ENCODE results near the gene ZNF567.
"Not testable (repeated sequence)": the region's sequence is repeated elsewhere in the genome, so short reads cannot be mapped to it uniquely, and the experiment has no call there.

ZNF567 gene

DNA sequence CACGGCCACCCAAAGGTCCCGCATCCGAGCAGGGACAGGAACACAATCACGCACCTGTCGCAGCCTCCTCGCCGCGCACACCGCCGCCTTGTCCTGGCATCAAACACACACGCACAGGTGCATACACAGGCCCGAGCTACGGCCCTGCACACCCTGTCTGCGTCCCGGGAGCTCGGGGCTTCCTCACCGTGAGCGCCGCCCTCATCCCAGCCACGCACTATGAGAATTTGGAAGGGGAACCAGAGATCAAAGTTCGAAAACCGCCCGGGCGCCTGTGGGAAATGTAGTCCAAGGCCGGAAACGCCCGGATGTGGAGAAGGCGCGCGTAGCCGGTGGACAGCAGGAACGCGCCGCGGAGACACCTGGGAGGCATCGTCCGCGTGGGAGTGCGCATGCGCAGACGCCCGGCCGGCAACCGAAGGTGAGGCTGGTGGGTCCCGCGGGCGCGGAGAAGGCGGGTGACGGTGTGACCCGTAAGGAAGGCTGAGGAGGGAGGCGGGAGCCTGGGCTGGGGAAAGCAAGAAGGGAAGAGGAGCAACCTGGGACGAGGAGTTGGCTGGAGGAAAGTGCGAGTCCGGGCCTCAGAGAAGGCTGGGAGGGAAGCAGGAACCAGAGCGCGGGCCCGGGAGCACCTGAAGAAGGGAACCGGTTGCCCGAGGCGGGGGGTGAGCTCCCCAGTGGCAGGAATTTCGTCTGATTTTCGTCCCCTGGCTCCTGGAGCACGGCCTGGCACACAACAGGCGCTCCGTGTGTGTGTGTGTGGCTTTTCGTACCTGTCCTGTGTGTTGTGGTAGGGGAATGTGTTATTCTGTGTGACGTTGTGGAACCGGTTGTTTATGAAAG lies at the start of gene ZNF567:
TSS of gene ZNF567 (plus strand) at position 399 of the 843 bp plus-strand sequence. CDS start 7,256 bp downstream, outside the sequence.
- DNase-seq (ENCODE audit: low read depth), result peak; percentile 60

DNA sequence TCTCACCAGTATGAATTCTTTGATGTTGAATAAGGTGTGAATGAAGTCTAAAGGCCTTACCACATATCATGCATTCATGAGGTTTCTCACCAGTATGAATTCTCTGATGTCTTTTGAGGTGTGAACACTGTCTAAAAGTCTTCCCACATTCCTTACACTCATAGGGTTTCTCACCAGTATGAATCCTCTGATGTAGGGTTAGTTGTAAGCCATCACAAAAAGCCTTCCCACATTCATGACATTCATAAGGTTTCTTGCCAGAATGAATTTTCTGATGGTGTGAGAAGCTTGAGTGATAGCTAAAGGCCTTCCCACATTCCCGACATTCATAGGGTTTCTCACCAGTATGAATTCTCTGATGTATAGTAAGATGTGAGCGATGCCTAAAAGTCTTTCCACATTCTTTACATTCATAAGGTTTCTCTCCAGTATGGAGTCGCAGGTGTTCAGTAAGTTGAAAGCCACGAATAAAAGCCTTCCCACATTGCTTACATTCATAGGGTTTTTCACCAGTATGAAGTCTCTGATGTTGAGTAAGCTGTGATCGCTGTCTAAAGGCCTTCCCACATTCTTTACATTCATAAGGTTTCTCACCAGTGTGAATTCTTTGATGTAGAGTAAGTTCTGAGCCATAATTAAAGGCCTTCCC lies 48.4 kb upstream of the ZNF567 start:
- no peak for DNase-seq (ENCODE audit: low read depth)

DNA sequence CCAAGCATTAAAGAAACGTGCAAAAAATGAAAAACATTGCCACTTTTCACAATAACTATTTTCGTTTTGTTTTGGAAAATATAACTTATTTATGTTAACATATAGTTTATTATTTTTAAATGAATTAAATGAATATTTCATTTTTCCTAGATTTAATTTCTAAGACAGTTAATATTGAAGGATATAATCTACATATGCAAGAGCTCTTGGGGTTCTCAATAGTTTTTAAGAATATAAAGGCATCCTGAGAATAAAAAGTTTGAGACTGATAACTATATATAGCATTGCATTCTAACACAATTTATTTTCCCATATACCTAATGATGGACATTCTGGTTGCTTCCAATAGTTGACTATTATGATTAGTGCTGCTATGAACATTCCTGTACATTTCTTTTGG lies 40.7 kb upstream of the ZNF567 start:
- no peak for DNase-seq (ENCODE audit: low read depth)

DNA sequence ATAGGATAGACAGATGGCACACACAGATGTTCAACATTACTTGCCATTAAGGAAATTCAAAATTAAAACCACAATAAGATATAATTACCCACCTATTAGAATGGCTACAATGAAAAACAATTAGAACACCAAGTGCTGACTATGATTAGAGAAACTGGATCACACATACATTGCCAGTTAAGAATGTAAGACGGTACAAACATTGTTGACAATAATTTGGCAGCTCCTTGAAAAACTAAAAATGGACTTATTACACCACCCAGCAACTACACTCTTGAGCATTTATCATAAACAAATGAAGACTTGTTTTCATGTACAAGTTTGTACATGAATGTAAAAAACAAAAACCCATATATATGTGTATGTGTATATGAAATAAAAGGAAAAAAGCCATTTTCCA lies 34.5 kb upstream of the ZNF567 start:
- DNase-seq (ENCODE audit: low read depth), result no peak

DNA sequence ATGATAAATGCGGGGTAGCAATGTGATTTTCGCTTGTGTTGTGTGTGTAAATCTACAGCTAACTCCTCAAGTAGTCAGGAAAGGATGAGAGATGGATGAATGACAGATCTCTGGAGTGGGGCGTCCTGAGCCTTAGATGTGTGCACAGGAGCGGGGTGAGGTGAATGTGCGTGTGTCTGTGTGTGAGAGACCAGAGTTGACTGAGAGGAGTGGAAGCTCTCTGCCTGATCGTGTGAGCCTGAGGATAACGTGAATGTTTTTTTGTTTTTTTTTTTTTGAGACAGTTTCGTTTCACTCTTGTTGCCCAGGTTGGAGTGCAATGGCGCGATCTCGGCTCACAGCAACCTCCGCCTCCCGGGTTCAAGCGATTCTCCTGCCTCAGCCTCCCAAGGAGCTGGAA lies 21.6 kb upstream of the ZNF567 start:
- no peak for DNase-seq (ENCODE audit: low read depth)

DNA sequence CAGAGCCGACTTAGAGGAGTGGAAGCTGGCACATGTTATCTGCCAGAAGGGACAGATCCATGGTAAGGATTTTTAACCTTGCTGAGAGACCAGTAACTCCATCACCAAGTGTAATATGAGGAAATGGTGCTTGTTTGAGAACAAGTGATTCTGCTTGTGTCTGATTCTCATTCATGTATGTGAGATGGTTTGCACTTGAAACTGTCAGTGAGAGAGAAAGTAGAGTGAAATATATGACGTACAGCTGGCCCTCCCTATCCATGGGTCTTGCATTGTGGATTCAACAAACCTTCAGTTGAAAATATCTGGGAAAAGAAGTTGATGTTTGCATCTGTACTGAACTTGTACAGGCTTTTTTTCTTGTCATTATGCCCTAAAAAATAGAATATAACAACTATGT lies 18.8 kb upstream of the ZNF567 start:
- DNase-seq (ENCODE audit: low read depth), result no peak

DNA sequence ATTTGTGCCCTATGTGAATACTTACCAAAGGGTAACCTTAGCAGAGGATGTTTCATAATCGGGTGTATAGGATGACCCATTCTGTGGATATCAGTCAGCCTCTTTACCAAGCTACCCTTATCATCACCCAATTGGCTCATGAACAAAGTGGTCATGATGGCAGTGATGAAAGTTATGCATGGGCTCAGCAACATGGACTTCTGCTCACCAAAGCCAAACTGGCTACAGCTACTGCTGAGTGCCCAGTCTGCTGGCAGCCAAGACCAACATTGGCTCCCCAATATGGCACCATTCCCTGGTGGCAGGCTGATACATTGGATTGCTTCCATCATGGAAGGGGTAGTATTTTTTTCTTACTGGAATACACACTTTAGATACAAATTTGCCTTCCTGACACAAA lies 15.0 kb upstream of the ZNF567 start:
- DNase-seq (ENCODE audit: low read depth), result no peak

DNA sequence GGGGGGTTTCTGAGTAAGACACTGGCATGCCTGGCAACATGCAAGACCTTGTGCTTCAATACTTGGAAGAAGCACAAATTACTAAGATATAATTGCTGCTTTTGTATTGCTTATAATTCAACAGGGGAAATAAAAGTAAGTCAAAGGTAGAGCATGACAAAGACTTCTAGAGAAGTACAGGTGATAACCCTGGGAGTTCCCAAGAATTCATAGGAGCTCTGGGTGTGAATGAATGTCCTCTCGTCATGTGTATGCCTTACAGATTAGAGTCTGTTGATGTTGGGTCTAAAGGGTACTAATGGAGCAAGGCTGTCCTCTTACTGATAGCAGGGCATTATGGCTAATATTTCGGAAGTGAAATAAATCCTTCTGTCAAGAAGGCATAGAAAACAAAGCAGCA lies 13.2 kb upstream of the ZNF567 start:
- DNase-seq (ENCODE audit: low read depth), result no peak

DNA sequence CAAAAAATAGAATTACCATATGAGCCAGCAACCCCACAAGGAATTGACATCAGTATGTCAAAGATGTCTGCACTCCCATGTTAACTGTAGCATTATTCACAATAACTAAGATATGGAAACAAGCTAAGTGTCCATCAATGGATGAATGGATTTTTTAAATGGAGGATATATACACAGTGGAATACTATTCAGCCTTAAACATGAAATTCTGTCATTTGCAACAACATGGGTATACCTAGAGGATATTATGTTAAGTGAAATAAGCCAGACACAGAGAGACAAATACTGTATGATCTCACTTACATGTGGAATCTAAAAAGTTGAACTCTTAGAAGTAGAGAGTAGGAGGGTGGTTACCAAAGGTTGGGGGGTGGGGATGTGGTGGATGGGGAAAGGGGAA lies 8.0 kb upstream of the ZNF567 start:
- no peak for DNase-seq (ENCODE audit: low read depth)

DNA sequence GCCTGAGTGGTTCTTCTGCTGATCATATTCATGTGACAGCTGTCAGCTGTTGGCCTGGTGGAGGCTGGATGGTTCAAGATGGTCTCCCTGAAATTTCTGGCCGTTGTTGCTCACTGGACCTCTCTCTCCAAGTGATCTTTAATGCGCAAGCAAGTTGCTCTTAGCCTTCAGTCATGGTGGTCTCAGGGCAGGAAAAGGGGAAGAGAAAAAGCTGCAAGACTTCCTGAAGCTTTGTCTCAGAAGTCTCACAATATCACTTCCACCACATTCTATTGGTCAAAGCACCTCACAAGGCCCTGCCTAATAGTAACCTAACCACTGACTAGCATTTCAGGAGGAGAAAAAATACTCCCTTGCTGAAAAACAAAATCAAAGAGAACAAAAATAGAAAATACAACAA lies 1.6 kb upstream of the ZNF567 start:
- no peak for DNase-seq (ENCODE audit: low read depth)

DNA sequence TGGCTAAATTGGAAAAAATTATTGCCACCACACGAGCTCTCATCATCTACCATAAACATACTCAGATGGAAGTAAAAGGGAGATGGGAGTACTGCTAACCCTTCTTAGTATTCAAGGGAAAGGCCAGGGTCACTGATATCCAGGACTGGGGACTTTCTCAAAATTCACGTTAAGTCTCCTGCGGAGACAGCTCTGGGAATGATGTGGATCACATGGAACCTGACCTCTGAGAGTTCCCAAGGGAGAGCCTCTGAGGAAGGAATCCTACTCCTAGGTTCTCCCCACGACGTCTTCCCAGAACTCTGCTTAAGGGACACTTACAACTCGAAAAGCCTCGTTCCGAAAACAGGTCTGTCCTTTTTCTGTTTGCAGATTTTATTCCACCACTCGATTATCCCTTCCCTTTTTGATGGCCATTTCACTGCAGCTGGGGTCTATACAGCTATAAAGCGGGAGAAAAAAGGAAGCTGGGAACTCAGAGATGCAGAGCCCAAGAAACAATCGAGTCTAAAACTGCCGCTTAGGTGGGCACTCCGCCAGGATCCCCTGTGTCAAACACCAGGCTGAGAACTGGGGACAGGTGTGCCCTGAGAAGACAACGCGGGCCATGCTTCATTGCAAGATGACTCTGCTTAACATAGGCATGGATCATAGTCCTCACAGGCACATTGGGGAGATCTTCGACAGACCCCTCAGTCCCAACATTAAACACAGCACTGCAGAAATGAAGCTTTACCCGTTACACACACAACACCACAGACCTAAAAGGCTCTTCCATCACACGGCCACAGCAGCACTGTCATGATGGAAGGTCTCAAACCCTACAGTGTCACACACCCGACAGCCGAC lies 823 bp upstream of the ZNF567 start:
- DNase-seq (ENCODE audit: low read depth), result no peak

DNA sequence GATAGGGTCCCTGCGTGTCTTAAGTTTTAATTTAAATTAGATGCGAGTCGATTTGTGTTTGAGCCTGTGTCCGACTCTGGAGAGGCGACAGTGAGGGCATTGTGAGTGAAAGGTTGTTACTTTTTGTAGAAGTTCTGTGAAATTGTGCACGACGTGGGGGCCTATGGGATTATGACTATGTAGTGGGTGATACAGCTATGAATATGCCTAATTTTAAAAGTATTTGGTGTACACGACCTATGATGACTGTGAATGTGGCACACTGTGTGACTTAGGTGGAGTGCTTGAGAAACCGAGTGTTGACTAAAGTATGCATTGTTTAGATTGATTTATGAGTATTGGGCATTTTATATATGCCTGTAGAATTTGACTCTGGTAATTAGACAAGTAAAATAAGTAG lies 646 bp downstream of the ZNF567 start:
- no peak for DNase-seq (ENCODE audit: low read depth)

DNA sequence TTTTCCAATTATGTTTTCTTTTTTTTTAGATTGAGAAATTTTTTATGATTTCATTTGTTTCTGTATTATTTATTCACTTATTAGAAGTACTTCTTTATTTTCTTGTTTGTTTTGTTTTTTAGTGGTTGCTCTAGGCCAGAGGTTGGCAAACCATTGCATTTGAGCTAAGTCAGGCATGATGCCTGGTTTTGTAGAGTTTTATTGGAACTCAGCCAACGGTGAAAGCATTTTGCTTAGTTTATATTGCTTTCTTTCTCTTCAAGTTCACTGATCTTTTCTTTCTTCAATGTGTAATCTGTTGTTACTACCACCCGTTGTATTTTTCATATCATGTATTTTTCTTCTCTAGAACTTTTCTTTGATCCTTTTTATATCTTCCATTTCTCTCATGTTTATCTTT lies 19.7 kb downstream of the ZNF567 start:
- no peak for DNase-seq (ENCODE audit: low read depth)

DNA sequence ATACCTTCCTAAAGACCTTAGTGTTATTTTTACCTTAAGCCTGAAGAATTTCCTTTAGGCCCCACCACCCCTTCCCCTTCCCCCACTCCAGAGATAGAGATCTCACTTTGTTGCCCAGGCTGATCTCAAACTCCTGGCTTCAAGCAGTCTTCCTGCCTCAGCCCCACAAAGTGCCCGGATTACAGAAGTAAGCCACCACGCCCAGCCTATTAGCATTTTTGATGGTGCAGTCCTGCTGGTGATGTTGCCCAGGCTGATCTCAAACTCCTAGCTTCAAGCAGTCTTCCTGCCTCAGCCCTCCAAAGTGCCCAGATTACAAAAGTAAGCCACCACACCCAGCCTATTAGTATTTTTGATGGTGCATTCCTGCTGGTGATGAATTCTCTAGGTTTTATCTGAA lies 22.0 kb downstream of the ZNF567 start:
- no peak for DNase-seq (ENCODE audit: low read depth)

DNA sequence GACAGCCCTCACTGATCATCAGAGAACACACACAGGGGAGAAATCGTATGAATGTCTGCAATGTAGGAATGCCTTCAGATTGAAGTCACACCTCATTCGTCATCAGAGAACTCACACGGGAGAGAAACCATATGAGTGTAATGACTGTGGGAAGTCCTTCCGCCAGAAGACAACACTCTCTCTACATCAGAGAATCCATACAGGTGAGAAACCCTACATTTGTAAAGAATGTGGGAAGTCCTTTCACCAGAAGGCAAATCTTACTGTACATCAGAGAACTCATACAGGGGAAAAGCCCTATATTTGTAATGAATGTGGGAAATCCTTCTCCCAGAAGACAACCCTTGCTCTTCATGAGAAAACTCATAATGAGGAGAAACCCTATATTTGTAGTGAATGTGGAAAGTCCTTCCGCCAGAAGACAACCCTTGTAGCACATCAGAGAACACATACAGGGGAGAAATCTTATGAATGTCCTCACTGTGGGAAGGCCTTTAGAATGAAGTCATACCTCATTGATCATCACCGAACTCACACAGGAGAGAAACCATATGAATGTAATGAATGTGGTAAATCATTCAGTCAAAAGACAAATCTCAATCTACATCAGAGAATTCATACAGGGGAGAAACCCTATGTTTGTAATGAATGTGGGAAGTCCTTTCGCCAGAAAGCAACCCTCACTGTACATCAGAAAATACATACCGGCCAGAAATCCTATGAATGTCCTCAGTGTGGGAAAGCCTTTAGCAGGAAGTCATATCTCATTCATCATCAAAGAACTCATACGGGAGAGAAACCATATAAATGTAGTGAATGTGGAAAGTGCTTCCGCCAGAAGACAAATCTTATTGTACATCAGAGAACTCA lies 32.5 kb downstream of the ZNF567 start:
- no peak for DNase-seq (ENCODE audit: low read depth)

DNA sequence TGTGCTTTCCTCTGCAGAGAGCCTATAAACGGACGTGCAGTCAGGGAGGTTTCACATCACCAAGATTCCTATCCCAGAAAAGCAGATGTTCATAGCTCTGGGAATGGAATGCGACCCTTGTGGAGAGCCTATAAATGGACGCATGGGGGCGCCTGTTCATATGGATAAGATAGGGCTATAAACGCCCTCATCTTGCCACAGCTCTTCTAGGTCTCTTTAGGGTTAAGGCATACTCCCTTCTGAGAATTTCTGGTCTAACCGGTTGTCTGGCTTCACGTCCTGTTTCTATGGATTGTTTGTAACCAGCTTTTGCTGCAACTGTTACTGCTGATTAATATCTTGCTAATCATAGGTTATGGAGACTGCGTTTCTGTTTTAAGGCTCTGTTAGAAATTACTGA lies 48.8 kb downstream of the ZNF567 start:
- not testable (repeated sequence) for DNase-seq (ENCODE audit: low read depth)

DNA sequence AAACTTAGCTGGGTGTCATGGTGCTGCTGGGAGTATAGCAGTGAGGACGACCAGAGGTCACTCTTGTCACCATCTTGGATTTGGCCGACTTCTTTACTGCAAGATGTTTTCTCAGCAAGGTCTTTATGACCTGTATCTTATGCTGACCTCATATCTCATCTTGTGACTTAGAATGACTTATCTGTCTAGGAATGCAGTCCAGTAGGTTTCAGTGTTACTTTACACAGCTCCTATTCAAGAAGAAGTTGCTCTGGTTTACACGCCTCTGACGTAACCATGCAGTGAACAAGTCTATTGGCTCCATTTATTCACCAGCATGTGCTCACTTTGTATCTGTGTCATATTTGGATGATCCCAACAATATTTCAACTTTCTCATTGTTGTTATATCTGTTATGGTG lies 58.5 kb downstream of the ZNF567 start:
- no peak for DNase-seq (ENCODE audit: low read depth)

DNA sequence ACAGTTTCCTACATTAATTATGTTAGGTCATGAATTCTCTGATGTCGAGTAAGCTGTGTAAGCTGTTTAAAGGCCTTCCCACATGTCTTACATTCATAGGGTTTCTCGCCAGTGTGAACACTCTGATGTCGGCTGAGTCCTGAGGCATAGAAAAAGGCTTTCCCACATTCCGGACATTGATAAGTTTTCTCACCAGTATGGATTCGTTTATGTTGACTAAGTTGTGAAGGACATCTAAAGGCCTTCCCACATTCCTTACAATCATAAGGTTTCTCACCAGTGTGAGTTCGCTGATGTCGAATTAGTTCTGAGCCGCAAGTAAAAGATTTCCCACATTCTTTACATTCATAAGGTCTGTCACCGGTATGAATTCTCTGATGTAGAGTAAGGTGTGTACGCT lies 60.3 kb downstream of the ZNF567 start:
- no peak for DNase-seq (ENCODE audit: low read depth)

DNA sequence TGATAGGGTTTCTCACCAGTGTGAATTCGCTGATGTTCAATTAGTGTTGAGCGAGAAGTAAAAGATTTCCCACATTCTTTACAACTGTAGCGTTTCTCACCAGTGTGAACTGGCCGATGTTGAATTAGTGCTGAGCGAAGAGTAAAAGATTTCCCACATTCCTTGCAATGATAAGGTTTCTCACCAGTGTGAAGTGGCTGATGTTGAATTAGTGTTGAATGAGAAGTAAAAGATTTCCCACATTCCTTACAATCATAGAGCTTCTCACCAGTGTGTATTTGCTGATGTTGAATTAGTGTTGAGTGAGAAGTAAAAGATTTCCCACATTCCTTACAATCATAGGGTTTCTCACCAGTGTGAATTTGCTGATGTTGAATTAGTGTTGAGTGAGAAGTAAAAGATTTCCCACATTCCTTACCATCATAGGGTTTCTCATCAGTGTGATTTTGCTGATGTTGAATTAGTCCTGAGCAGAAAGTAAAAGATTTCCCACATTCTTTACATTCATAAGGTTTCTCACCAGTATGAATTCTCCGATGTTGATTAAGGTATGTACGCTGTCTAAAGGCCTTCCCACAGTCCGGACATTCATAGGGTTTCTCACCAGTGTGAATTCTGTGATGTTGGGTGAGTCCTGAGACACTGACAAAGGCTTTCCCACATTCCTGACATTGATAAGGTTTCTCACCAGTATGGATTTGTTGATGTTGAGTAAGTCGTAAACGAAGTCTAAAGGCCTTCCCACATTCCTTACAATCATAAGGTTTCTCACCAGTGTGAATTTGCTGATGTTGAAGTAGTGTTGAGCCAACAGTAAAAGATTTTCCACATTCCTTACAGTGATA lies 61.2 kb downstream of the ZNF567 start:
- DNase-seq (ENCODE audit: low read depth), result no peak

DNA sequence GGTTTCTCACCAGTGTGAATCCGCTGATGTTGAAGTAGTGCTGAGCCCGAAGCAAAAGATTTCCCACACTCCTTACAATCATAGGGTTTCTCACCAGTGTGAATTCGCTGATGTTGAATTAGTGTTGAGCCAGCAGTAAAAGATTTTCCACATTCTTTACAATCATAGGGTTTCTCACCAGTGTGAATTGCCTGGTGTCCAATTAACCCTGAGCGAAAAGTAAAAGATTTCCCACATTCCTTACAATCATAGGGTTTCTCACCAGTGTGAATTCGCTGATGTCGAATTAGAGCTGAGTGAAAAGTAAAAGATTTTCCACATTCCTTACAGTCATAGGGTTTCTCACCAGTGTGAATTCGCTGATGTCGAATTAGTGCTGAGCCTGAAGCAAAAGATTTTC lies 62.2 kb downstream of the ZNF567 start:
- DNase-seq (ENCODE audit: low read depth), result not testable (repeated sequence)

All from GM04503 (cell line).